Activated CD8-positive, alpha-beta memory T cell treated with anti-CD3 and anti-CD28 coated beads for 36 hours (primary cell): Measurements from ENCODE around the gene ZNF710. TPM values are rescaled to one million over a fixed set of nuclear protein-coding genes. Genes with fewer than 3 reads are reported as not detected.

Experiments used
- CTCF ChIA-PET: fragments of 350-600 bp; sonication (Branson Sonifier 250); formaldehyde crosslinking; loops from one replicate; lab custom pipeline; 2021; ENCODE audit warnings: antibody characterized with exemption; lab: Charles Lee
- POLR2A ChIA-PET: fragments of 350-600 bp; sonication (Branson Sonifier 250); formaldehyde crosslinking; loops from one replicate; lab custom pipeline; 2021; ENCODE audit warnings: antibody characterized with exemption; lab: Charles Lee
- total RNA-seq, 2 experiments: library from RNA; stranded (reverse); gene quantifications; one replicate each; pipeline ENCODE4 v1.2.3, GENCODE V29; 2021

The ZNF710 gene
- total RNA-seq, 2 experiments from 2014 or later, result 11.0 to 14.0 TPM

GRCh38 chr15:89985111-89985510 lies 16.0 kb upstream of the ZNF710 start:
- ChIA-PET CTCF (interaction anchor here (0.6 kb wide), 1 partner anchor 9 kb away, joined by 4 read pairs; no protein-coding TSS in a partner anchor), POLR2A (no interaction called here)

DNA sequence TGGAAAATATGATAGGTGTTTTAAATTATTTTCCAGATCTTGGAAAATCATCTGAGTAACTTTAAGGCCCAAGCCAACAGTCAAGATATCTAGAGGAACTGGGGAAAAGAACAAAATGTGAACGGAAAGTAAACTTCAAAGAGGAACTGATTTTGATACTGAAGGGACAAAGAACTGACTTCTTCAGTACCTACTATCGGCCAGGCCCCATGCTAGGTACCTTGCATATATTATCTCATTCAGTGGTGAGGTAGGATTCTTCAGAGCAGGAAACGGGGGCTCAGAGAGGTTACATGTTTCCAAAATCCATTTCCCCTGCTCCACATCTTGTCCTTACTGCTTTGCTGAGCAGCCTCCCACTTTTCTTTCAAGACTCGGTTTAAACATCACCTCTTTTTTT lies 9.8 kb upstream of the ZNF710 start:
- ChIA-PET POLR2A (no interaction called here), CTCF (interaction anchor here (0.6 to 1.4 kb wide), 2 partner anchors 95 to 1150 kb away, joined by 4 read pairs; no protein-coding TSS in a partner anchor)

DNA sequence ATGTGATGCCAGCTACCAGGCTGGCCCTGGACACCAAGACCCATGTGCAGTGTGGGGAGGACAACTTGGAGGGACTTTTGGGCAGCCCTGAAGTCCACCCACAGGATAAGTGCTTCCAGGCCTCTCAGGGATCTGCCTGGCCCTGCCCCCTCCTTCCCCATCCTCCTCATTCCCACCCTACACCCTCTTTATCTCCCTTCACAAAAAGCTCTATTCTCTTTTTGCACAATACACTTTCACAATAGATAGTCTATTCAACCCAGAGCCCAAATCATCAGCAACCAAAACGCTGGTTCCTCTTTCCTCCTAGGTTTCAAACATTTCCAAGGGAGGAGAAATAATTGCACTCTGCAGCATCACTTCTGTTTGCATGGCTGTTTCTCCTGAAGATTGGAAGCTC lies 7.8 kb upstream of the ZNF710 start:
- POLR2A ChIA-PET, result no interaction called here
- CTCF ChIA-PET, result no interaction called here

DNA sequence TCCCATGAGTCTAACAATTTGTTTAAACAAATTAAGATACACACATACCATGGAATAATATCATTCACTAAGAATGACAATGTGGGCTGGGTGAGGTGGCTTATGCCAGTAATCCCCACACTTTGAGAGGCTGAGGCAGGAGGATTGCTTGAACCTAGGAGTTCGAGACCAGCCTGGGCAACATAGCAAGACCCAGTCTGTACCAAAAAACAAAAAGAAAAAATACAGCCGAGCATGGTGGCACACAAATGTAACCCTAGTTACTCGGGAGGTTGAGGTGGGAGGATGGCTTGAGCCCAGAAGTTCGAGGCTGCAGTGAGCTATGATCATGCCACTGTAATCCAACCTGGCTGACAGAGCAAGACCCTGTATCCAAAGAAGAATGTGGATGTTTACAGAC lies 4.0 kb upstream of the ZNF710 start:
- POLR2A ChIA-PET, result no interaction called here
- CTCF ChIA-PET, result no interaction called here

- CTCF ChIA-PET, result no interaction called here
- POLR2A ChIA-PET, result no interaction called here
Measured at GRCh38 chr15:89998141-89998661, 2.9 kb upstream of the ZNF710 start.

- ChIA-PET POLR2A (no interaction called here), CTCF (interaction anchor here (0.5 to 1.1 kb wide), 3 partner anchors 11 to 60 kb away, joined by 3 read pairs; no protein-coding TSS in a partner anchor)
Measured at GRCh38 chr15:89998923-89999675, 2.0 kb upstream of the ZNF710 start.

DNA sequence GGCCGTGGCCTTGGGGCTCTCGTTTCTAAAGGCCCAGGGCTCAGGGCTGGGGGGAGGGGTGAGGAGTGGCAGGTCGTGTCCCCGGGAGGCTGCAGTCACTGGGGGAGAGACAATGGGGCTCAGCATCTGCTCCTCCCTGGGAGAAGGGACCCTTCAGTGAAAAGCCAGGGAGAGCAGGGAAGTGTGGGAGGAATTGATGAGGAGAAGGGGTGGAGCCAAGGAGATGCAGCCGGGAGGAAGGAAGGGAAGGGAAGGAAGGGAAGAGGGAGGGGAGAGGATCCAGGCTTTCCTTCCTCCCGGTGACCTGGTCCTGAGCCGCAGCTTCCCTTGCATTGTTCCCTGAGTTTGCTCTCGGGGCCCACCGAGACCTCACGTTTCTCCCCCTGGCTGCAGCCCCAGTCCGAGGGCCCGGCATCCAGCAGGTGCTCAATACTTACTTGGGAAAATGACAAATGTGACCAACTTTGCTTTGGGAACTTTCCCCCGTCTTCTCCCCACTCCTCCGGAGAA lies 1.4 kb upstream of the ZNF710 start:
- ChIA-PET CTCF (interaction anchor here (0.6 to 1.1 kb wide), 2 partner anchors 28 to 61 kb away, joined by 3 read pairs; no protein-coding TSS in a partner anchor), POLR2A (no interaction called here)

- ChIA-PET POLR2A (interaction anchor here (0.5 to 0.7 kb wide), 4 partner anchors 62 to 107 kb away, joined by 3 to 12 read pairs (median 4); partner anchors contain the start of gene AP3S2), CTCF (interaction anchor here (1.1 kb wide), 1 partner anchor 29 kb away, joined by 3 read pairs; no protein-coding TSS in a partner anchor)
Measured at GRCh38 chr15:90000186-90001001, 730 bp upstream of the ZNF710 start.

- POLR2A ChIA-PET, result interaction anchor here (0.6 to 1.1 kb wide), 4 partner anchors 12 to 107 kb away, joined by 3 to 4 read pairs (median 3); no protein-coding TSS in a partner anchor
- CTCF ChIA-PET, result interaction anchor here (1.5 kb wide), 1 partner anchor 108 kb away, joined by 3 read pairs; the partner anchor contains the start of gene AP3S2
Measured at GRCh38 chr15:90001683-90002427, 731 bp downstream of the ZNF710 start.

GRCh38 chr15:90002428-90002844 lies 1.3 kb downstream of the ZNF710 start:
- CTCF ChIA-PET, result interaction anchor here (1.5 kb wide), 1 partner anchor 108 kb away, joined by 3 read pairs; the partner anchor contains the start of gene AP3S2
- POLR2A ChIA-PET, result interaction anchor here (0.7 to 1.1 kb wide), 2 partner anchors 57 to 108 kb away, joined by 3 to 4 read pairs; no protein-coding TSS in a partner anchor

- CTCF ChIA-PET, result interaction anchor here (1.2 to 1.3 kb wide), 2 partner anchors 68 to 96 kb away, joined by 3 to 5 read pairs; no protein-coding TSS in a partner anchor
- POLR2A ChIA-PET, result no interaction called here
Measured at GRCh38 chr15:90003736-90004135, 2.6 kb downstream of the ZNF710 start.

DNA sequence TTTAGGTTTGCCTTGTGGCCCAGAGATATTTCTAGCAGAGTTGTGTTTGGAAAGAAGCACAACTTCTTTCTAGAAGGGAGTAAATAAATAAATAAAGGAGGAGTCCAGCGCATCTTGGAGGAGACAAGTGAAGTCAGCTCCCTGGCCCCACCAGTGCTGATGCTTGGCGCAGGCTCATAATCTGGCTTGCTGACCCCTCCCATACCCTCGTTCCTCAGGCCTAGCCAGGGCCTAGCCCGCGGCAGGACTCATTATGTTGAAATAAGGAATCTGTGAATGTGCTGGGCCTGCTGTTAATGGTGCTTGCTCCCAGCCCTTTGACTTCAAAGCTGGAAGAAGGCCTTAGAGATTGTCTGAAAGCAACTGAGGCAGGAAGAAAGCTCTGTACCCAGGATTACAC lies 3.1 kb downstream of the ZNF710 start:
- ChIA-PET POLR2A (no interaction called here), CTCF (interaction anchor here (1.2 to 1.3 kb wide), 2 partner anchors 67 to 95 kb away, joined by 3 to 5 read pairs; no protein-coding TSS in a partner anchor)

DNA sequence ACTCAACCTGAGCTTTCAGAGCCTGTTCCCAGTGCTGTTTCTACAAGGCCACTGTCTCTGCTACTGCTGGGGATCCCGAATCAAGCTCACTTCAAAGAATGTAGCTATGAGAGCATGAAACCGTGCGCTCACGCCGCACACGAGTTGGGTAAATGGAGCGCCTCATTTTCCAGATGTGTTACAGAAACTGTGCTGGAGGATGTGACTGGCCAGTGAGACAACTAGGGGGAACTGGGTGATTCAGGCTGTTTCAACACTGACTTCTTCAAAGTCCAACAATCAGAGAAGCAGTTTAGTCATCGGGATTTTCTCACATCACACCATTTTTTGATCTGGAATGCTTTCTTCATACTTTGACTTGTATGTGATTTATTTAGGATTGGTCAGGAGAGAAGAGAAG lies 3.5 kb downstream of the ZNF710 start:
- ChIA-PET CTCF (interaction anchor here (1.2 to 1.3 kb wide), 2 partner anchors 67 to 95 kb away, joined by 3 to 5 read pairs; no protein-coding TSS in a partner anchor), POLR2A (no interaction called here)

DNA sequence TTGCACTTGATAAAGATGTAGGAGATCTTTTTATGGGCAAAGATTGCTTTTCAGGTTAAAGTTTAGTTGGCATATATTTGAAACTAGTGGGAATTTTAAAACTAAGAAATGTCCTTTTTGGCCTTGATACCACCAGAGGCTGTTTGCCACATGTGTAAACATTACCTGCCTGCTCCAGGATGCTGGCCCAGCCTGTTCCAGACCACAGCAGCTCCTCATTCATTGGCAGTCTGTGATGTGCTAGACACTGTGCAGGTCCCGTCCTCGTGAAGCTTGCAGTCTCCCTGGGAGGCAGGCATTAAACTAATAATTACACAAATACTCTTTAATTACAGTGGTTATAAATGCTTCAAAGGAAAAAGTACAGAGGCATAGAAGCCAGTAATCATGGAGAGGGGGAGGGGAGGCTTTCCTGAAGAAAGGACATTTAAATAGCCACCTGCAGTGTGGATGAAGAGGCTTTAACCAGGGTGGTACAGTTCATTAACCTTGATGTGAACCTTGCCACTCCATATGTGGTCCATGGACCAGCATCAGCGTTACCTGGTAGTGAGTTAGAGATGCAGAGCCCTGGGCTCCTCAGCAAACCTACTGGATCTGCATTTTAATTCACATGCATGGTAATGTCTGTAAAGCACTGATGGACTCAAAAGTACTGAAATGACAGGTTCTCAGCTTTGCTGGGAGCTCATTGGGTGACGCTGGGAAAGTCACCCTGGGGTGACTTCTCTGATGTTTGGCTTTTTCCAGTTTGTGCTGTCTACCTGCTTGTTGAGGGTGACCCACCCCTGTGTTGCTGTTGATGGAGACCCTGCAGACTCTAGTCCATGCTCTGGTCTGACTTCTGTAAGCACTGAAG lies 5.3 kb downstream of the ZNF710 start:
- ChIA-PET CTCF (no interaction called here), POLR2A (no interaction called here)

DNA sequence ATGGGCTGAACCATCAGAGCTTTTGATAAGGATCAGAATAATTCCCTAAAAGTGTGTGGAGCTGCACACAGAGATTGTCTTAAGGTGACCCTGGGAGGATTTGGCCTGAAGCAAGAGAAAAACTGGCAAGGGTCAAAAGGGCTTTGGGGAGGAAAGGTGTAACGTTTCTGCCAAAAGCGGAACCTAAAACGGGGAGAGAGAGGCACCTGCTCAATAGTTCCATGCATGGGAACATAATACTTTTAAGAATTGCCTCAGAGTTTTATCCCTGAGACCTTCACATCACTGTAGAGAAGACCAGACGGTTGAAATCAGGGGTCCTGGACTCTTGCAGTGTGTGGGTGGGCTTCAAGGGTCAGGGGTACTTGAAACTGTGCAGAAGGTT lies 5.9 kb downstream of the ZNF710 start:
- POLR2A ChIA-PET, result no interaction called here
- CTCF ChIA-PET, result no interaction called here

GRCh38 chr15:90008607-90009006 lies 7.5 kb downstream of the ZNF710 start:
- CTCF ChIA-PET, result interaction anchor here (0.6 kb wide), 1 partner anchor 1005 kb away, joined by 3 read pairs; no protein-coding TSS in a partner anchor

GRCh38 chr15:90009301-90010022 lies 8.3 kb downstream of the ZNF710 start:
- POLR2A ChIA-PET, result no interaction called here
- CTCF ChIA-PET, result interaction anchor here (0.5 to 0.6 kb wide), 2 partner anchors 18 to 1004 kb away, joined by 3 read pairs; no protein-coding TSS in a partner anchor

More at GRCh38 chr15:90008607-90009006, 7.5 kb downstream of the ZNF710 start:
- POLR2A ChIA-PET, result no interaction called here
